ENCODE data around the gene SPANXN4.

The SPANXN4 gene

GRCh38 chrX:143081231-143081630, 55.5 kb downstream of the SPANXN4 start:
- DNase-seq (ENCODE audit: low spot score) = no peak
- H3K18ac ChIP-seq (ENCODE audit: low read length) = no peak overlapping the region
- H3K14ac ChIP-seq (ENCODE audit: low read length) = no peak overlapping the region
- WGBS, 2 donors (ENCODE audit: extremely low coverage in 2 of 2, insufficient read length in 2 of 2, insufficient replicate concordance in 1 of 2) = no CpG with 5 or more reads among the region's 3 CpGs
- no peak overlapping the region for H3K4me3 ChIP-seq (ENCODE audit: low read length in 2 of 2)
- H2AK5ac ChIP-seq (ENCODE audit: low read depth, low read length) = no peak overlapping the region
- no peak overlapping the region for H2BK120ac ChIP-seq (ENCODE audit: low read depth, low read length)
- H2AFZ ChIP-seq (ENCODE audit: low read length) = no peak overlapping the region
- no peak overlapping the region for H2BK12ac ChIP-seq (ENCODE audit: low read length)
- no peaks in the 10 kb centered on the region for H3K36me3 ChIP-seq (replicated peaks in 1 of 2; ENCODE audit: control insufficient read depth in 2 of 2, insufficient read depth in 2 of 2, low read length in 2 of 2)
- no peaks in the 10 kb centered on the region for H3K79me1 ChIP-seq (ENCODE audit: low read depth, low read length)
- no peak overlapping the region for H3K9ac ChIP-seq (ENCODE audit: low read depth, low read length, poor library complexity)
- peaks cover 1 to 5% of the 10 kb centered on the region in 2 donors for H3K9me3 ChIP-seq (replicated peaks in 1 of 2; ENCODE audit: control insufficient read depth in 2 of 2, insufficient read depth in 1 of 2, low read depth in 1 of 2, low read length in 2 of 2)
- no peak overlapping the region for H4K91ac ChIP-seq (ENCODE audit: low read depth, low read length, poor library complexity)
- no peak overlapping the region for H4K8ac ChIP-seq (ENCODE audit: low read depth, low read length)
- H3K23ac ChIP-seq (ENCODE audit: low read depth, low read length, poor library complexity) = no peak overlapping the region
- no peak overlapping the region for H2BK15ac ChIP-seq (ENCODE audit: low read length)
- no peaks in the 10 kb centered on the region for H3K4me1 ChIP-seq (ENCODE audit: control insufficient read depth in 2 of 2, insufficient read depth in 1 of 2, low read depth in 1 of 2, low read length in 2 of 2)
- H3K27me3 ChIP-seq (ENCODE audit: control insufficient read depth in 3 of 3, insufficient read depth in 3 of 3, low read depth in 1 of 3, low read length in 3 of 3) = no peaks in the 10 kb centered on the region
- H2BK5ac ChIP-seq (ENCODE audit: low read length) = no peak overlapping the region
- H3K4ac ChIP-seq (ENCODE audit: low read length) = no peak overlapping the region
- H3K4me2 ChIP-seq (ENCODE audit: insufficient read depth, low read length, poor library complexity, severe bottlenecking) = no peak overlapping the region
- H3K27ac ChIP-seq (replicated peaks; ENCODE audit: low read length) = no peak overlapping the region

- H2AFZ ChIP-seq (ENCODE audit: low read length) = no peak overlapping the region
- H2BK120ac ChIP-seq (ENCODE audit: low read depth, low read length) = no peak overlapping the region
- H3K9ac ChIP-seq (ENCODE audit: low read depth, low read length, poor library complexity) = no peak overlapping the region
- H3K18ac ChIP-seq (ENCODE audit: low read length) = no peak overlapping the region
- no peak overlapping the region for H2BK5ac ChIP-seq (ENCODE audit: low read length)
- H3K27me3 ChIP-seq (ENCODE audit: control insufficient read depth in 3 of 3, insufficient read depth in 3 of 3, low read depth in 1 of 3, low read length in 3 of 3) = no peaks in the 10 kb centered on the region
- H3K4me1 ChIP-seq (ENCODE audit: control insufficient read depth in 2 of 2, insufficient read depth in 1 of 2, low read depth in 1 of 2, low read length in 2 of 2) = no peaks in the 10 kb centered on the region
- H3K36me3 ChIP-seq (replicated peaks in 1 of 2; ENCODE audit: control insufficient read depth in 2 of 2, insufficient read depth in 2 of 2, low read length in 2 of 2) = no peaks in the 10 kb centered on the region
- no peaks in the 10 kb centered on the region for H3K79me1 ChIP-seq (ENCODE audit: low read depth, low read length)
- WGBS, 2 donors (ENCODE audit: extremely low coverage in 2 of 2, insufficient read length in 2 of 2, insufficient replicate concordance in 1 of 2) = no CpG with 5 or more reads among the region's 2 CpGs
- no peak overlapping the region for H2AK5ac ChIP-seq (ENCODE audit: low read depth, low read length)
- H3K4me3 ChIP-seq (ENCODE audit: low read length in 2 of 2) = no peak overlapping the region
- no peak overlapping the region for H4K91ac ChIP-seq (ENCODE audit: low read depth, low read length, poor library complexity)
- no peak overlapping the region for H3K23ac ChIP-seq (ENCODE audit: low read depth, low read length, poor library complexity)
- H2BK12ac ChIP-seq (ENCODE audit: low read length) = no peak overlapping the region
- no peak overlapping the region for H2BK15ac ChIP-seq (ENCODE audit: low read length)
- H4K8ac ChIP-seq (ENCODE audit: low read depth, low read length) = no peak overlapping the region
- H3K4me2 ChIP-seq (ENCODE audit: insufficient read depth, low read length, poor library complexity, severe bottlenecking) = no peak overlapping the region
- H3K14ac ChIP-seq (ENCODE audit: low read length) = no peak overlapping the region
- DNase-seq (ENCODE audit: low spot score) = no peak
- H3K4ac ChIP-seq (ENCODE audit: low read length) = no peak overlapping the region
- peaks cover 1 to 5% of the 10 kb centered on the region in 2 donors for H3K9me3 ChIP-seq (replicated peaks in 1 of 2; ENCODE audit: control insufficient read depth in 2 of 2, insufficient read depth in 1 of 2, low read depth in 1 of 2, low read length in 2 of 2)
- H3K27ac ChIP-seq (replicated peaks; ENCODE audit: low read length) = no peak overlapping the region
Observed at GRCh38 chrX:143082537-143082936, 56.8 kb downstream of the SPANXN4 start.

All from neuronal stem cell (in vitro differentiated cells).